ENCODE results near the gene CRMP1.

- TF ChIP-seq POLR2A (IDR thresholded peaks at IDR 0.05): no peak
- no peak for TF ChIP-seq CTCF (IDR thresholded peaks at IDR 0.05)
Measured at GRCh38 chr4:5810770-5811430, 82.0 kb downstream of the CRMP1 start.

Data from breast epithelium (tissue), 3 donors.